KOPT-K1 (cell line): ENCODE data around the gene OGDHL.
"Not testable (repeated sequence)": the region's sequence is repeated elsewhere in the genome, so short reads cannot be mapped to it uniquely, and the experiment has no call there.

ENCODE experiments used
- H3K27ac ChIP-seq: fragments of 200-600 bp; sonication (generic); 2 replicates; pipeline ENCODE4 v1.5.1; 2016; ENCODE audit warnings: antibody characterized with exemption, mild to moderate bottlenecking, low read depth, low read length; ENCODE audit not compliant: poor library complexity, severe bottlenecking
- H3K36me3 ChIP-seq: fragments of 200-600 bp; sonication (generic); 2 replicates; pipeline ENCODE4 v1.5.1; 2017; ENCODE audit warnings: antibody characterized with exemption, mild to moderate bottlenecking, low read length, moderate library complexity; ENCODE audit not compliant: insufficient read depth
- H3K9me3 ChIP-seq: fragments of 200-600 bp; sonication (generic); 2 replicates; pipeline ENCODE4 v1.5.1; 2017; ENCODE audit warnings: antibody characterized with exemption, low read length, mild to moderate bottlenecking; ENCODE audit not compliant: insufficient read depth, poor library complexity, severe bottlenecking

OGDHL gene

GRCh38 chr10:49737474-49738201 is 24.5 kb downstream of the OGDHL start:
- H3K9me3 ChIP-seq, result no peaks in the 10 kb centered on the region
- no peak overlapping the region for H3K27ac ChIP-seq
- H3K36me3 ChIP-seq, result peaks cover 10% of the 10 kb centered on the region; the same call in 1 of the 2 replicates

- Histone ChIP-seq H3K36me3 (peaks cover 10% of the 10 kb centered on the region; the same call in 1 of the 2 replicates), H3K9me3 (no peaks in the 10 kb centered on the region)
Observed at GRCh38 chr10:49736564-49737113, 25.5 kb downstream of the OGDHL start.

GRCh38 chr10:49735848-49736563 is 26.1 kb downstream of the OGDHL start:
- Histone ChIP-seq H3K36me3 (peaks cover 10% of the 10 kb centered on the region; the same call in 1 of the 2 replicates), H3K9me3 (no peaks in the 10 kb centered on the region), H3K27ac (no peak overlapping the region)

More at GRCh38 chr10:49736564-49737113, 25.5 kb downstream of the OGDHL start:
- H3K27ac ChIP-seq, result no peak overlapping the region

GRCh38 chr10:49735161-49735560 is 27.0 kb downstream of the OGDHL start:
- no peak overlapping the region for H3K27ac ChIP-seq
- peaks cover 10% of the 10 kb centered on the region; the same call in 1 of the 2 replicates for H3K36me3 ChIP-seq
- H3K9me3 ChIP-seq, result no peaks in the 10 kb centered on the region

GRCh38 chr10:49734676-49735075 is 27.4 kb downstream of the OGDHL start:
- peaks cover 10% of the 10 kb centered on the region; the same call in 1 of the 2 replicates for H3K36me3 ChIP-seq
- no peaks in the 10 kb centered on the region for H3K9me3 ChIP-seq
- no peak overlapping the region for H3K27ac ChIP-seq

GRCh38 chr10:49733866-49734265 is 28.3 kb downstream of the OGDHL start:
- Histone ChIP-seq H3K9me3 (no peaks in the 10 kb centered on the region), H3K36me3 (peaks cover 10% of the 10 kb centered on the region; the same call in 1 of the 2 replicates), H3K27ac (no peak overlapping the region)

GRCh38 chr10:49726593-49726992 is 35.5 kb downstream of the OGDHL start:
- Histone ChIP-seq H3K36me3 (no peaks in the 10 kb centered on the region), H3K27ac (no peak overlapping the region), H3K9me3 (peaks cover 18% of the 10 kb centered on the region)

- H3K27ac ChIP-seq, H3K9me3 ChIP-seq, H3K36me3 ChIP-seq: not testable (repeated sequence)
Observed at GRCh38 chr10:49715157-49715556, 47.0 kb downstream of the OGDHL start.

- H3K27ac ChIP-seq, result no peak overlapping the region
- H3K9me3 ChIP-seq, result peaks cover 7% of the 10 kb centered on the region
- no peaks in the 10 kb centered on the region for H3K36me3 ChIP-seq
Observed at GRCh38 chr10:49713266-49713665, 48.9 kb downstream of the OGDHL start.

- peaks cover 7% of the 10 kb centered on the region for H3K9me3 ChIP-seq
- H3K27ac ChIP-seq, result no peak overlapping the region
- H3K36me3 ChIP-seq, result no peaks in the 10 kb centered on the region
Observed at GRCh38 chr10:49711481-49711880, 50.6 kb downstream of the OGDHL start.

GRCh38 chr10:49710966-49711365 is 51.2 kb downstream of the OGDHL start:
- Histone ChIP-seq H3K36me3 (no peaks in the 10 kb centered on the region), H3K27ac (no peak overlapping the region), H3K9me3 (peaks cover 8% of the 10 kb centered on the region)

GRCh38 chr10:49709934-49710333 is 52.2 kb downstream of the OGDHL start:
- no peak overlapping the region for H3K27ac ChIP-seq
- H3K36me3 ChIP-seq, result no peaks in the 10 kb centered on the region
- H3K9me3 ChIP-seq, result peaks cover 17% of the 10 kb centered on the region

- Histone ChIP-seq H3K9me3 (peaks cover 14% of the 10 kb centered on the region), H3K27ac (no peak overlapping the region), H3K36me3 (no peaks in the 10 kb centered on the region)
Observed at GRCh38 chr10:49707585-49707984, 54.5 kb downstream of the OGDHL start.

GRCh38 chr10:49700997-49701396 is 61.1 kb downstream of the OGDHL start:
- peaks cover 12% of the 10 kb centered on the region for H3K9me3 ChIP-seq
- H3K27ac ChIP-seq, result no peak overlapping the region
- no peaks in the 10 kb centered on the region for H3K36me3 ChIP-seq

GRCh38 chr10:49700211-49700610 is 61.9 kb downstream of the OGDHL start:
- no peak overlapping the region for H3K27ac ChIP-seq
- no peaks in the 10 kb centered on the region for H3K36me3 ChIP-seq
- H3K9me3 ChIP-seq, result peaks cover 6% of the 10 kb centered on the region
